CD4-positive, alpha-beta T cell treated with Interleukin-15 for 1 hour (primary cell): Measurements from ENCODE around the gene ACSBG1.
A peak's percentile ranks its signal among the peaks of the same experiment; 100 is the strongest.
"Not testable (repeated sequence)": the region's sequence is repeated elsewhere in the genome, so short reads cannot be mapped to it uniquely, and the experiment has no call there.

Experiments used
- DNase-seq: peaks from one replicate; pipeline ENCODE4 v3.0.0-alpha.2; 2020

ACSBG1 gene

GRCh38 chr15:78162038-78162437 lies 72.3 kb downstream of the ACSBG1 start:
- DNase-seq, result no peak

DNA sequence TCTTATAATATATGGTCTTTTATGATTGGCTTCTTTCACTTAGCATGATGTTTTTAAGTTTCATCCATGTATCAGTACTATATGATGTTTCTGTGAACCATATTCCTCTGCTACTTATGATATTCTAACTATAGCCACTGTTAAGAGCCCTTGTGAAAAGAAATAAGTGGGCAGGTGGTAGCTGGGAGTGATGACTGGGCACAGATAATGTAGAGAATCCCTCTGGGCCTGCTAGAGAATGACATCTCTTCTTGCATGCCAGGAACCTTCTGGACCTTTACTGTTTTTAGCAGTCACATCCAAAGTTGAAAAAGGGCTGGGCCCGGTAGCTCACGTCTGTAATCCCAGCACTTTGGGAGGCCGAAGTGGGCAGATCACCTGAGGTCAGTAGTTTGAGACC lies 75.0 kb downstream of the ACSBG1 start:
- DNase-seq, result no peak

DNA sequence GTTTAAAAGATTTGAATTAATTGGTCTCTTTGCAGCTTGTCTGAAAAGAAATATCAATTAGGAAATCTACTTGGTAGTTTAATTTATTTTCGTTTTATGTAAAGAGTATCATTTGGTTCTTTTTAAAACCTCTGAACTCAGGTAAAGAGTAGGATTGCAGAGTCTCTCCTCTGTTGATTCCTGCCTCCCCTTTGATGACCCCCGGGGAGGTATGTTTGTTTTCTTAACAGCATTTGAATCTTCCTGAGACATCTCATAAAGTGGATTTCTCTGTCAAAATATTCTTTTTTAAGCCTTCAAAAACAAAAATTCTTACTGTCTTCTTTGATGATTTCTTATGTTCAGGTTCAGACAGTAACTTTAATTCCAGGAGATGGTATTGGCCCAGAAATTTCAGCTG lies 77.2 kb downstream of the ACSBG1 start:
- no peak for DNase-seq

- no peak for DNase-seq
Measured at GRCh38 chr15:78156653-78157052, 77.7 kb downstream of the ACSBG1 start.

GRCh38 chr15:78155355-78155939 lies 78.9 kb downstream of the ACSBG1 start:
- no peak for DNase-seq

- no peak for DNase-seq
Measured at GRCh38 chr15:78154955-78155354, 79.4 kb downstream of the ACSBG1 start.

DNA sequence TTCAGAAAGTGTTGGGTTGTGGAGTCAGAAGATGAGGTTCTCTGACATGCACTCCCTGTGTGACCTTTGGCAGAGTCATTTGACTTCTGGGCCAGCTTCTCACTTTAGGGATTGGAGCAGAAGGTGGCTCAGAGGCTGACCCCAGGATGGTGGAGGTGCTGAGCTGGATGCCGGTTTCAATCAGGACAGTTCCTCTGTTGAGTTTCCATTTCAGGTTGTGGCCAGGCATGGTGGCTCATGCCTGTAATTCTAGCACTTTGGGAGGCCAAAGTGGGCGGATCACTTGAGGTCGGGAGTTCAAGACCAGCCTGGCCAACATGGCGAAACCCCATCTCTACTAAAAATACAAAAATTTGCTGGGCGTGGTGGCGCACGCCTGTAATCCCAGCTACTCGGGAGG lies 83.3 kb downstream of the ACSBG1 start:
- not testable (repeated sequence) for DNase-seq

GRCh38 chr15:78149805-78150751 lies 84.3 kb downstream of the ACSBG1 start:
- no peak for DNase-seq

GRCh38 chr15:78149068-78149804 lies 85.1 kb downstream of the ACSBG1 start, which contains the start of gene IDH3A:
TSS of gene IDH3A (plus strand) at chr15:78149362. CDS start at chr15:78149404, 42 bp downstream.
- peak; percentile 97 for DNase-seq

- no peak for DNase-seq
Measured at GRCh38 chr15:78148392-78149067, 85.8 kb downstream of the ACSBG1 start.

- DNase-seq, result no peak
Measured at GRCh38 chr15:78147566-78147965, 86.8 kb downstream of the ACSBG1 start.

GRCh38 chr15:78146425-78147154 lies 87.8 kb downstream of the ACSBG1 start:
- no peak for DNase-seq

- no peak for DNase-seq
Measured at GRCh38 chr15:78142332-78142731, 92.0 kb downstream of the ACSBG1 start.

DNA sequence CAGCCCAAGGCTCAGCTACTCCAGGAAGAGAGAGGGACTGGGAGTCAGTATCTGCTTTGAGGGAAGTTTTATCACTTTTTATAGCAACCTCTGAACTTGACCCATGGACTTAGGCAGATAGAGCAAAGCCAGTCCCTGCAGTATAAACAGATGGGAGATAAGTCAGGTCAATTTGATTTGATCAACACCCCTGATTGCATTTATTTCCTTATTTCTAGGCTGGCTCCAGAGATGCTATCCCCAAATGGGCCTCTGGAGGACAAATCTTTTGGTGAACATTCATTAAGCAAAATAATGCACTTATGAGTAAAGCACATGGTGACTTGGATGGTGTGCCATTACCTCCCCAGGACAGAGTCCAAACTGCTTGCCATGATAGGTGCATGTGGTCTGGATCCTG lies 94.1 kb downstream of the ACSBG1 start:
- no peak for DNase-seq

GRCh38 chr15:78139578-78139977 lies 94.8 kb downstream of the ACSBG1 start:
- no peak for DNase-seq

DNA sequence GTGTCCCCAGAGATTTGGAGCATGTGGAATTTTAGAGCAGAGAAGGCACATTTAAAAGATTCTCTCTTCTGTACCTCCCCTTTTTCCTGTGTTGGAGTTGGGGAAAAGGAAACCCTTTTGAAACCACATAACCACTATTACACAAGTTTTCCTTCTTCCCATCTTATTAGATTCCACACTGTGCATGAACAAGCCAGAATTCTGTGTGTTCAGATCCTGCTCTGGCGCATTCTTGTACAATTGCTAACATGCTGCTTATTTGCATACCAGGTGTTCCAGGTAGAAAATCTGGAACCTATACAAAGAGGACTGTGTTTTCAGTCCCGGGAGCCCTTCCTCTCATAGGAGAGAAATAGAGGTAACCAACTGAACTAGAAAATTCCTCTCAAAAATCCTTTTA lies 100.6 kb downstream of the ACSBG1 start:
- DNase-seq, result no peak

DNA sequence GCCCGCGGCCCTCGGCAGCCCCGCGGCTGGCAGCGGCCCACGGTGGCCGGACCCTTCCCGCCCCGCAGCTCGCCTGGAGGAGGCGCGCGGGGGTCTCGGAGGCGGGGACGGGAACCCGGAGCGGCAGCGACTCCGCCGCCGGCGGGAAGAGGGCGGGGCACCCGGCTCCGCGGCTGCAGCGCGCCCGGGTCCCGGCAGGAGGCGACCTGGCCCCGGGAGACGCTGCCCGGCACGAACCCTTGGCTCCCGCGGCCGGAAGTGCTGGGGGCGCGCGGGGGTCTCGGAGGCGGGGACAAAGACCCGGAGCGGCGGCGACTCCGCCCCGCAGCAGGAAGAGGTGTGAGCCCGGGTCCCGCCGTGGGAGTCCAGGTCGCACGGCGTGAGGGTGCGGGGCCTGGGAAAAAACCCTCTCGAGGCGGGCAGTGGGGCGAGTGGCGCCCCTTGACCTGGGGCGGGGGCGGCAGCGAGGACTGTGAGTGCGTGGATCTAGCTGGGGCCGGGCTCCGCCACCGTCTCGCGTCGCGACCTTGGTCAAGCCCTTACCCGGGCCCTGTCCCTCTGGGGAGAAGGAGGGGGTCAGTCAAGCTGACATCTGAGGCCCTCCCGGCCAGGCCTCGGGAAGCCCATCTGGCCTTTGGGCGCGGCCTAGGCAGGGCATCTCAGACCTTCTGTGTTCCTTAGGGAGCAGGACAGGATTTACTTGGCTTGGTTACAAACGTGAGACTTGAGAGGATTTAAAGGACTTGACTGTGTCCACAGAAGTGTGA lies 102.9 kb downstream of the ACSBG1 start, which contains the start of gene CIB2:
Gene CIB2, minus strand, starts transcription at position 151 of the 767 bp plus-strand sequence. CDS start 230 bp downstream, outside the sequence.
- peak; percentile 80 for DNase-seq

DNA sequence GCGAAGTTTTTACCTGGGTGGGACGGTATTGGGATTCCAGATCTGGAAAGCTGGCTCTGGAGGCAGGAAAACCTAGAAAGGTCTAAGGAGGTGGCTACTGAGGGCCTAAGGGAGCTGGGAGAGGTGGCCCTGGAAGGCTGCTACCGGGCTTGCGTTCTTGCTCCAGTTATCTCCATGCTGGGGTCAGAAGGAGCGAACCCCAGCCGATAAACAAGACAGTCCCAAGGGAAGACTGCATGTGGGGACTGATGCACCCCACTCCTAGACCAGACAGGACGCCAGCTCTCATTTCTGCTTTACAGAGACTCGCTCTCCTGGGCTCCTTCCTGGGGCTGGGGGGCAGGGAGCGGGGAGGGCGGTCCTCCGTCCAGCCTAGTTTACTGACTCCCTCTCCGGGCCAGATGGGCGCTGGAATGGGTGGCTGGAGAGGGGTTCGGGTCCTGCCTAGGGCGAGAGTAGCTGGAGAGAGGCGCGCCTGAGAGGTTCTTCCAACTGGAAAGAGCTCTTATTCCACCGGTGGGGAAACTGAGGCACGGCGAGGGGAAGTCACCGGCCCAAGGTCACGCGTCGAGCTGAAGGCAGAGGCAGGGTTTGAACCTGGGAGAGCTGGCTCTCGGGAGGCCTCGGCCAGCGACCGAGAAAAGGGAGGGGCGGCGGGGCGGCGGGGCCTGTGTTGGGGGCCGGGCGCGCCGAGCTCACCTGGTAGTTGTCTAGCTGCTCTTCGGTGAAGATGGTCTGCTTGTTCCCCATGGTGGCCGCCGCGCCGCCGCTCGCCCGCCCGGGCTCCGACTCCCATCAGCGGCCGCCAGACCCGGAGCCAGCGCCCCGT lies 103.7 kb downstream of the ACSBG1 start:
- DNase-seq, result no peak

- no peak for DNase-seq
Measured at GRCh38 chr15:78129751-78130287, 104.5 kb downstream of the ACSBG1 start.
